Measurements from ENCODE around the gene FIGNL1. TPM values are rescaled to one million over a fixed set of nuclear protein-coding genes. Genes with fewer than 3 reads are reported as not detected.

Gene FIGNL1
- 7.2 TPM for total RNA-seq
- long read RNA-seq, partial matches to known transcripts = 0 of 7 reads
- long read RNA-seq, other reads (novel, unspliced or antisense) = 3 of 7 reads

GRCh38 chr7:50449881-50450589 is at the start of gene FIGNL1:
FIGNL1 (minus strand) TSS chr7:50450350; CDS start chr7:50447287, 3,063 bp downstream.
- DNase-seq (ENCODE audit: low spot score) = no peak

DNA sequence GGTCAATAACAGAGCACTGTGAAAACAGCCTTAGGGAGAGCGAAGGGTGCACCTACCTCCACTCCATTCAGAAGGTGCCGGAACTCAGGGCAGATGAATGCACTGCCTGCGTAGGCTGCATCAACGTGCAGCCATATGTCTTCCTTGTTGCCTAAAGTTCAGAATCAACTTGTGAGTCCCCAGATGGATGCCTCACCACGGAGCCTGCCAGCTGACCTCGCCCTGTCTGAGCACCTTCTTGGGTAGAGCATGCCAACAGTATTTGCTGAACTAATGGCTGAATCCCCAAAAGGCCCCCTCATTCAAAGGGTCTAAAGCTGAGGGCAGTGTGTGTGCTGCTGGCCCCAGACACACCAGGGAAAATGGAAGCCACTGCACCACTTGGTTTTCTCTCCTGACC is 48.9 kb upstream of the FIGNL1 start:
- DNase-seq (ENCODE audit: low spot score) = no peak

- DNase-seq (ENCODE audit: low spot score) = no peak
These were observed 47.8 kb upstream of the FIGNL1 start for GRCh38 chr7:50497968-50498367.

GRCh38 chr7:50497068-50497642 is 47.0 kb upstream of the FIGNL1 start:
- DNase-seq (ENCODE audit: low spot score) = no peak

GRCh38 chr7:50496569-50496968 is 46.4 kb upstream of the FIGNL1 start:
- DNase-seq (ENCODE audit: low spot score) = peak; percentile 67

DNA sequence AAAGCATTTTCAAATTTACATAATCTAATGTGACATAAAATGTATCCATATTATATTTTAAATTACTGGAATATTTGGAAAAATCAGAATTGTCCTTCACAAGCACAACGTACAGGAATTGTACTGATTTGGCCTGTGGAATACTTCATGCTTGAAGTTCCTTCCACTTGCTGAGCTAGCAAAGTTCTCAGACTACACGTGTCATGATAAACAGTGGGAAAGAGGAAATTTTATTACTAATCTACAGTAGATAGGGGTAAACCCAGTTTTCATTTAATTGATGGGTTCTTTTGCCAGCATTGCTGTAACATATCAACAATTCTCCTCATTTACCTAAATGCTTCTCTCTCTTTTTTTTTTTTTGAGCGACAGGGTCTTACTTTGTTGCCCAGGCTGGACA is 45.6 kb upstream of the FIGNL1 start:
- DNase-seq (ENCODE audit: low spot score) = no peak

DNA sequence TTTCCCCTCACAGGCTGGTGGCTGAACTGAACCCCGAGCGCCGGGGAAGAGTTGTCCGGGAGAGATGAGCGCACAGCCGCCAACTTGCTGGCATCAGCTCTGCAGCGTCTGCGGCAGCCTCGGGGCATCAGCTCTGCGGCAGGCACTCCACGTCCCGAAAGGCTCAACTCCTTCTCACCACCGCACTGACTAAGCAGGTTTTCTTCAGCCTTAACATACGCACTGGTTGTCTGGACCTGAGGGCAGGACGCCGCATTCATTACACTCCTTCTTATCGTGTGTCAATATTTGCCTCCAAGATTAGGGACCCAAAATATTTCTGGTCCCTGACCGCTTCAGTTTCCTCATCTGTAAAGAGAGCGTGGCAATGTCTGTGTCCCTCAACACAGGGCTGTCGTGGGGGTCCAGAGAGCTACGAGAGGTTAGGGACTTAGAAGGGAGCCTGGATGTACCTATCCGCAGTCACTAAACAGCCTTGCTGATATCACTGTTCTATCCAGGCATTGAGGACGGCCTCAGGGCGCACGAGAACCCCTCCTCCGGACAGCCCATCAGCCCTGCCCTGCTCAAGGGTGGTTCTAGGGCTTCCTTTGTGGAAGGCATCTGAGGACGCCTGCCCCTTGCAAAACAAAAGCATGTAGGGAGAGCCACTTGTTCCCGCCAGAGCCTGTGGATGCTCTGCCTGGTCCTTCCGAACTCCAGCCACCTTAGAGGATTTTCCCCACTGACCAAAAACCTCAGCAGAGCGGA is 42.8 kb upstream of the FIGNL1 start:
- peak; percentile 75 for DNase-seq (ENCODE audit: low spot score)

DNA sequence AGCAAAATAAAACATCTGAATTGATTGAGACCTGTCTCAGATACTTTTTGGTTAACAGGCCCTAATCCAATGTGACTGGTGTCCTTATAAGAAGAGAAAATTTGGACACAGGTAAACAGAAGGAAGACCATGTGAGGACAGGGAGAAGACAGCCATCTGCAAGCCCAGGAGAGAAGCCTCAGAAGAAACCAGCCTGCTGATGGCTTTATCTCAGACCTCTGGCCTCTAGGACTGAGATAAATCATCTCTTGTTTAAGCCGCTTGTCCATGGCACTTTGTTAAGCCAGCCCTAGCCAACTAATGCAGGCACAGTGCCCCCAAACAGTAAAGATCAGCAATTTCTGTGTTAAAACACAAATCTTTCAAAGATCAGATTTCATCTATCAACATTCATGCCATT is 41.8 kb upstream of the FIGNL1 start:
- no peak for DNase-seq (ENCODE audit: low spot score)

GRCh38 chr7:50491209-50491608 is 41.1 kb upstream of the FIGNL1 start:
- no peak for DNase-seq (ENCODE audit: low spot score)

GRCh38 chr7:50488379-50488778 is 38.2 kb upstream of the FIGNL1 start:
- DNase-seq (ENCODE audit: low spot score) = no peak

GRCh38 chr7:50486512-50486911 is 36.4 kb upstream of the FIGNL1 start:
- DNase-seq (ENCODE audit: low spot score) = no peak

GRCh38 chr7:50481867-50482266 is 31.7 kb upstream of the FIGNL1 start:
- DNase-seq (ENCODE audit: low spot score) = peak; percentile 78

DNA sequence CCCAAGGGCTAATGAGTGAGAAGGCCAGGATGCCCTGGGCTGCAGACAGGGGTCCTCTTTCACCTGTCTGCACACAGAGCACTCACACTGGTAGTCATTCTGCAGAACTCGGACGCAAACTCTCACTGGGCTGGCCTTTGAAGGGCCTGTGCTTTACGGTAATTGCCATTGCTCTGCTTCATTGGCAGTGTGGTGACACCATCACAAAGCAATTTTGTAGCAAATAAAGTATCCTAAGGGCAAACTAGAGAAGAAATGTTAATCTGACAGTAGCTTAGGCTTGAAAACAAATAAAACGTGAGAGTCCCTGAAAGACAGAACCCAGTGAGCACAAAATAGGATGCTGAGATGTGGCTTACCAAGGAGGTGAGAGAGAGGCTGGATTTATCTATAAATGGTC is 30.6 kb upstream of the FIGNL1 start:
- no peak for DNase-seq (ENCODE audit: low spot score)

DNA sequence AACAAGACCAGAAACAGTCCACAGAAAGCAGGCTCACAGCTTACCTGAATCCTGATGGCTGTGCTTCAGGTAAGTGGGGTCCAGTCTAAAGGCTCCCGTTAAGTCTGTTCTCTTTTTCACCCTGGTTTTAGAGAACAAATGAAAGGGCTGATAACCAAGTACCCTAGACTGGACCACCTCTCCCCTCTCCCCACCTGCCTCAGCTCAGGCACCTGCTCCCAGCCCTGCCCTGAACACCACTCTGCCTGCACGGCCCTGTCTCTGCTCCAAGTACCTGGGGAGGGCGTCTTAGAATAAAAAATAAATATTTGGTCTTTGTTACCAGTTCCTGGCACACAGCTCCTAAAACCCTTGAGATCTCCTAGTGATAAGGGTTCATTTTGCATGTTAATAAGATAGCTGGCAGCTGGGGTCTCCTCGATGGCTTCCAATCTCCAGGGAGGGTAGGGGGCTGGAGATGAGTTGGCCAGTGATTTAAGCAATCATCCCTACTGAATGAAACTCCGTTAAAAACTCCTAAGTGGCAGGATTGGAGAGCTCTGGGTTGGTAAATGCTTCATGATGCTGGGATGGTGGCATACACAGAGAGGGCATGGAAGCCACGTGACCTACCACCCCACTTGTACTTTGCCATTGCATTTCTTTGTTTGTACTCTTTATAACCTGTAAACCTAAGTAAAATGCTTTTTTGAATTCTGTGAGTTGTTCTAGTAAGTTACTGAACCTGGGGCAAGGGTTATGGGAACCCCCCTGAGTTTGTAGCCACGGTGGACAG is 29.8 kb upstream of the FIGNL1 start:
- no peak for DNase-seq (ENCODE audit: low spot score)

DNA sequence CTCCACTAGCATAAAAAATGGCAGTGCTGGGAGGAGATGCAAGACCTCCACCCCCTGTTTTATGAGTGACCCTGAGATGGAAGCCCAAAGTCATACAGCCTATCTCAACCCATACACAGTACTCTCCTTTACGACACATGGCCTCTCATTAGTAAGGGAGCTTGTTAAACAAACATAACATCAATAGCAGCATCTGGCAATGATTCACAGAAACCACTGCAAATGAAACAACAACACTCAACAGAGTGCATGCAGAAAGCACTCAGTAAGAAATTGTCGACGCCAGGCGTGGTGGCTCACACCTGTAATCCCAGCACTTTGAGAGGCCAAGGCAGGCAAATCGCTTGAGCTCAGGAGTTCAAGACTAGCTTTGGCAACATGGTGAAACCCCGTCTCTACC is 27.5 kb upstream of the FIGNL1 start:
- DNase-seq (ENCODE audit: low spot score) = no peak

GRCh38 chr7:50476953-50477625 is 26.9 kb upstream of the FIGNL1 start:
- DNase-seq (ENCODE audit: low spot score) = no peak

DNA sequence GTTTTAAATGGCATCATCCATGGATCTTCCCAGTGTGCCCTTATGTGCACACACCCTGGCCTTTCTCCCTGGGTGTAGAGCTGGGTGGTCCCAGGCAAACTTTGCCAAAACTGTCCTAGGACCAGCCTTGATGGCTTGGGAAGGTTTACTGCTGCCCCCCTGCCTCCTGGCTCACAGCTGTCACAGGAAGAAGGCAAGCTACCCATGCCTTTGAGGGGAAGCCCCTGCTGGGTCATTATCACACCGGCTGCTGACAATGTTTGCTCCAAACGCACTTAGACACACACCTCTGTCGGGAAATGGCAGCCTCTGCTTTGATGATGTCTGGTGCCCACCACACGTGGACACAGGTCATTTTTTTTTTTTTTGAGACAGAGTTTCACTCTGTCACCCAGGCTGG is 25.2 kb upstream of the FIGNL1 start:
- no peak for DNase-seq (ENCODE audit: low spot score)

DNA sequence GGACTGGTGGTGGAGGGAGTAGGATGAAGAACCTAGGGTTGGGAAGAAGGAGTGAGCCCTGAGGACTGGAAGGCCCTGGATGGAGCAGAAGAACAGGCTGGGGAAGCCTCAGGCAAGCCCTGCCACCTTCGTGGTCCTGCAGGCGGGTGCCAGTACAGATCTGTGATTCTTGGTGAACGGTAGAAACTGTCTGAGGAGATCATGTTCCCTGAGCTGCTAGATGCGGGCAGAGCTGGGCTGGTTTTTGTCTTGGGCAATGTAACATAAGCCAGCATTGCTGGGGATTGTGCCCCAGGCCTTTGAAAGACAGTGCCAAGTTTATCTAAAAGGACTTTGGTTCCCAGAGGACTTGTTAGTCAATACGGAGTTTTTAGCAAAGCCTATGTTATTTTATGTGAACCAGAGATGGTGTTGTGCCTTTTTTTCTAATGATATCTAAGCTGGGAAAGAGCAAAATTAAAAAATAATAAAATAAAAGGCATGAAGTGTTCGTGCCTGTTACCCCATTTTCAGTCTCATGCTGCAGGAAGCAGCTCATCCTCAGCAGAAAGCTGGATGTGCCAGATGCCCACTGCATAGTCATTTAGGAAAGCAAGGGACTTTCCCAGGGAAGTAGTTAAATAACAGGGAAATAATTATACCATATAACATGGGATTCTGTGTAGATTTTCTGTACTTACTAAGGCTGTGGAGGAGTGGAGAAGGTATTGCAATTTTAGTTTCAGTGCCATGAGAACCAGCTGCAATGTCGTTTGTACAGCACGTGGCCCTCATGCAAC is 24.4 kb upstream of the FIGNL1 start:
- no peak for DNase-seq (ENCODE audit: low spot score)

GRCh38 chr7:50473531-50473930 is 23.4 kb upstream of the FIGNL1 start:
- no peak for DNase-seq (ENCODE audit: low spot score)

- DNase-seq (ENCODE audit: low spot score) = no peak
These were observed 22.3 kb upstream of the FIGNL1 start for GRCh38 chr7:50472427-50472826.
